CD4-positive, alpha-beta memory T cell (primary cell): ENCODE measurements around the gene RPL41. TPM values are rescaled to one million over a fixed set of nuclear protein-coding genes. Genes with fewer than 3 reads are reported as not detected.
"Not testable (repeated sequence)": the region's sequence is repeated elsewhere in the genome, so short reads cannot be mapped to it uniquely, and the experiment has no call there.

Experiments
- CTCF ChIA-PET: fragments of 350-600 bp; sonication (Branson Sonifier 250); formaldehyde crosslinking; loops from one replicate; lab custom pipeline; 2021; ENCODE audit warnings: inconsistent platforms; ENCODE audit not compliant: partially characterized antibody; lab: Charles Lee
- POLR2A ChIA-PET: fragments of 350-600 bp; sonication (Branson Sonifier 250); formaldehyde crosslinking; loops from one replicate; lab custom pipeline; 2021; ENCODE audit not compliant: partially characterized antibody; lab: Charles Lee
- DNase-seq, 5 donors: peaks; one replicate each; pipeline versions ENCODE4 v3.0.0 to v3.0.0-alpha.2; 2020 to 2022; ENCODE audit warnings: mixed read lengths in 1 of 5
- H3K27ac ChIP-seq: one replicate; pipeline ENCODE4 v1.7.0; 2013; ENCODE audit warnings: low read depth, low read length
- H3K27me3 ChIP-seq: 2 replicates; pipeline ENCODE4 v1.7.0; 2013; ENCODE audit warnings: mild to moderate bottlenecking, low read length, moderate library complexity; ENCODE audit not compliant: insufficient read depth
- H3K36me3 ChIP-seq: 2 replicates; pipeline ENCODE4 v1.7.0; 2013; ENCODE audit warnings: mild to moderate bottlenecking, low read length, moderate library complexity; ENCODE audit not compliant: insufficient read depth
- H3K4me1 ChIP-seq: 2 replicates; pipeline ENCODE4 v1.7.0; 2013; ENCODE audit warnings: mild to moderate bottlenecking, low read length, moderate library complexity; ENCODE audit not compliant: insufficient read depth
- H3K4me3 ChIP-seq, 2 donors: one replicate each; pipeline ENCODE4 v1.7.0; 2013; ENCODE audit warnings: low read length in 2 of 2, mild to moderate bottlenecking in 1 of 2
- H3K9me3 ChIP-seq, 2 donors: one replicate each; pipeline ENCODE4 v1.7.0; 2013; ENCODE audit warnings: low read length in 2 of 2, control low read depth in 1 of 2; ENCODE audit not compliant: control insufficient read depth in 1 of 2
- H3K27ac Mint-ChIP-seq, 7 donors: one replicate each; pipeline ENCODE4 v1.8.0; 2020 to 2021; ENCODE audit warnings: mixed read lengths in 7 of 7, mild to moderate bottlenecking in 6 of 7, inconsistent platforms in 3 of 7, moderate library complexity in 3 of 7
- H3K27me3 Mint-ChIP-seq, 2 donors: one replicate each; pipeline ENCODE4 v1.8.0; 2020 to 2021; ENCODE audit warnings: mixed read lengths in 2 of 2
- H3K36me3 Mint-ChIP-seq, 2 donors: one replicate each; pipeline ENCODE4 v1.8.0; 2020 to 2021; ENCODE audit warnings: mixed read lengths in 2 of 2, inconsistent platforms in 1 of 2, mild to moderate bottlenecking in 1 of 2
- H3K4me1 Mint-ChIP-seq, 4 donors: one replicate each; pipeline ENCODE4 v1.8.0; 2020 to 2021; ENCODE audit warnings: mixed read lengths in 4 of 4, mild to moderate bottlenecking in 1 of 4
- H3K4me3 Mint-ChIP-seq, 8 donors: one replicate each; pipeline ENCODE4 v1.8.0; 2020 to 2021; ENCODE audit warnings: mixed read lengths in 8 of 8, mild to moderate bottlenecking in 7 of 8, moderate library complexity in 6 of 8, inconsistent platforms in 3 of 8
- H3K9me3 Mint-ChIP-seq, 8 donors: one replicate each; pipeline ENCODE4 v1.8.0; 2020 to 2021; ENCODE audit warnings: mixed read lengths in 8 of 8, mild to moderate bottlenecking in 5 of 8, inconsistent platforms in 3 of 8, moderate library complexity in 1 of 8
- intact Hi-C: fragments of 100-400 bp; cut with micrococcal nuclease; formaldehyde crosslinking; loops from one replicate; pipeline ENCODE4 v1.15.1; 2023
- polyA plus RNA-seq, 2 donors: library from polyadenylated mRNA; unstranded; fragments of 300-500 nt; fragmentation: Illumina TruSeq; gene quantifications; one replicate each; pipeline ENCODE4 v1.2.3, GENCODE V29; 2021
- total RNA-seq, 2 experiments: library from RNA; stranded (reverse); gene quantifications; one replicate each; pipeline ENCODE4 v1.2.3, GENCODE V29; 2021

Gene RPL41
- total and polyA plus RNA-seq, 4 experiments from 2014 or later: 5,438 to 8,691 (median 5,893) TPM

GRCh38 chr12:56155256-56155845 is 38.9 kb downstream of the RPL41 start:
- Histone ChIP-seq H3K36me3 (peaks cover 7% of the 10 kb centered on the region), H3K9me3 (no peaks in the 10 kb centered on the region), H3K4me3 (no peak overlapping the region), H3K27ac (no peak overlapping the region), H3K4me1 (peaks cover 49% of the 10 kb centered on the region), H3K27me3 (no peaks in the 10 kb centered on the region)
- H3K4me1 Mint-ChIP-seq: peaks cover 31 to 72% (median 44%) of the 10 kb centered on the region in 4 donors
- intact Hi-C loops: no loop called here
- H3K27ac Mint-ChIP-seq: peak overlapping the region in 3 of 7 donors; percentile 51 to 62 (median 60)
- H3K4me3 Mint-ChIP-seq: peak overlapping the region; percentile 24 to 76 (median 42)
- no peaks in the 10 kb centered on the region for H3K27me3 Mint-ChIP-seq
- no peaks in the 10 kb centered on the region for H3K9me3 Mint-ChIP-seq
- CTCF ChIA-PET: interaction anchor here (0.9 to 3.9 kb wide), 3 partner anchors 31 to 36 kb away, joined by 3 to 24 read pairs (median 6); partner anchors contain the start of genes SMARCC2 and ZC3H10
- POLR2A ChIA-PET: interaction anchor here (0.6 to 10.8 kb wide), 6 partner anchors 14 to 946 kb away, joined by 3 to 236 read pairs (median 10); partner anchors contain the start of genes ESYT1, RNF41, SMARCC2 and ZC3H10
- no peak for DNase-seq
- peaks cover 7 to 24% of the 10 kb centered on the region in 2 donors for H3K36me3 Mint-ChIP-seq

- H3K27me3 ChIP-seq, H3K4me3 ChIP-seq, DNase-seq, H3K9me3 ChIP-seq, H3K27me3 Mint-ChIP-seq, H3K9me3 Mint-ChIP-seq: not testable (repeated sequence)
- Mint-ChIP-seq H3K4me1 (peaks cover 29 to 72% (median 45%) of the 10 kb centered on the region in 4 donors), H3K27ac (peak overlapping the region in 6 of 7 donors; percentile 96 to 100 (median 98)), H3K4me3 (peak overlapping the region; percentile 93 to 100 (median 97)), H3K36me3 (peaks cover 15 to 36% of the 10 kb centered on the region in 2 donors)
- intact Hi-C loops: loop anchor here (1.0 kb wide), 2 partner anchors 32 to 68 kb away; partner anchors contain the start of gene NABP2
- Histone ChIP-seq H3K27ac (peak overlapping the region; percentile 97), H3K36me3 (peaks cover 18% of the 10 kb centered on the region), H3K4me1 (peaks cover 49% of the 10 kb centered on the region)
- CTCF ChIA-PET: interaction anchor here (1.7 to 3.9 kb wide), 2 partner anchors 33 to 37 kb away, joined by 6 to 24 read pairs; partner anchors contain the start of genes SMARCC2 and ZC3H10
- POLR2A ChIA-PET: interaction anchor here (0.6 to 10.8 kb wide), 7 partner anchors 8 to 39 kb away, joined by 3 to 236 read pairs (median 4); partner anchors contain the start of genes ESYT1, SMARCC2 and ZC3H10
These were observed 40.2 kb downstream of the RPL41 start for GRCh38 chr12:56156464-56157200.

- H3K4me3 Mint-ChIP-seq: peak overlapping the region; percentile 93 to 100 (median 97)
- DNase-seq: peak; percentile 71 to 82 (median 75)
- Histone ChIP-seq H3K36me3 (peaks cover 25% of the 10 kb centered on the region), H3K9me3 (no peaks in the 10 kb centered on the region), H3K27me3 (no peaks in the 10 kb centered on the region), H3K4me1 (peaks cover 49% of the 10 kb centered on the region), H3K4me3 (peak overlapping the region; percentile 53 to 76), H3K27ac (peak overlapping the region; percentile 97)
- H3K4me1 Mint-ChIP-seq: peaks cover 30 to 68% (median 43%) of the 10 kb centered on the region in 4 donors
- H3K36me3 Mint-ChIP-seq: peaks cover 22 to 40% of the 10 kb centered on the region in 2 donors
- H3K9me3 Mint-ChIP-seq: no peaks in the 10 kb centered on the region
- no peaks in the 10 kb centered on the region for H3K27me3 Mint-ChIP-seq
- intact Hi-C loops: loop anchor here (1.0 to 2.0 kb wide), 4 partner anchors 29 to 67 kb away; partner anchors contain the start of genes ESYT1, NABP2 and RNF41
- peak overlapping the region; percentile 96 to 100 (median 99) for H3K27ac Mint-ChIP-seq
- POLR2A ChIA-PET: interaction anchor here (0.6 to 10.8 kb wide), 11 partner anchors 9 to 292 kb away, joined by 3 to 236 read pairs (median 7); partner anchors contain the start of genes ESYT1, RPL41, SMARCC2 and TIMELESS
- CTCF ChIA-PET: interaction anchor here (1.7 to 3.9 kb wide), 4 partner anchors 29 to 38 kb away, joined by 6 to 24 read pairs (median 12); partner anchors contain the start of genes ESYT1, SMARCC2 and ZC3H10
These were observed 41.0 kb downstream of the RPL41 start for GRCh38 chr12:56157201-56158028.

- H3K27ac ChIP-seq: peak within 1 kb of the TSS; percentile 97
- H3K9me3 Mint-ChIP-seq: no peaks in the 10 kb centered on the region
- no peaks in the 10 kb centered on the region for H3K27me3 ChIP-seq
- H3K4me1 ChIP-seq: peaks cover 40% of the 10 kb centered on the region
- no peaks in the 10 kb centered on the region for H3K9me3 ChIP-seq
- peaks cover 28 to 64% (median 37%) of the 10 kb centered on the region in 4 donors for H3K4me1 Mint-ChIP-seq
- intact Hi-C loops: loop anchor here (1.0 to 2.0 kb wide), 2 partner anchors 30 to 63 kb away; partner anchors contain the start of genes ESYT1 and RNF41
- ChIA-PET CTCF (interaction anchor here (0.6 to 2.5 kb wide), 12 partner anchors 16 to 72 kb away, joined by 3 to 16 read pairs (median 4); partner anchors contain the start of genes ESYT1, RNF41, SMARCC2 and ZC3H10), POLR2A (interaction anchor here (0.7 to 10.8 kb wide), 13 partner anchors 14 to 291 kb away, joined by 3 to 236 read pairs (median 7); partner anchors contain the start of genes ESYT1, PA2G4, RNF41 and RPL41)
- peak within 1 kb of the TSS; percentile 93 to 100 (median 97) for H3K4me3 Mint-ChIP-seq
- H3K27me3 Mint-ChIP-seq: no peaks in the 10 kb centered on the region
- H3K4me3 ChIP-seq: peak within 1 kb of the TSS; percentile 86 to 89
- H3K36me3 Mint-ChIP-seq: peaks cover 23 to 49% of the 10 kb centered on the region in 2 donors
- H3K27ac Mint-ChIP-seq: peak within 1 kb of the TSS; percentile 96 to 100 (median 99)
- peak; percentile 88 to 98 (median 91) for DNase-seq
- peaks cover 34% of the 10 kb centered on the region for H3K36me3 ChIP-seq
These were observed 41.8 kb downstream of the RPL41 start, which contains the start of gene MYL6 for GRCh38 chr12:56158029-56158925. Gene MYL6 (plus strand): TSS chr12:56158359. CDS start chr12:56158402, 43 bp downstream.

GRCh38 chr12:56158926-56159461 is 42.6 kb downstream of the RPL41 start:
- Histone ChIP-seq H3K36me3 (peaks cover 41% of the 10 kb centered on the region), H3K4me1 (peaks cover 38% of the 10 kb centered on the region), H3K4me3 (peak overlapping the region; percentile 86 to 89), H3K27ac (peak overlapping the region; percentile 97), H3K9me3 (no peaks in the 10 kb centered on the region), H3K27me3 (no peaks in the 10 kb centered on the region)
- H3K4me1 Mint-ChIP-seq: peaks cover 28 to 65% (median 37%) of the 10 kb centered on the region in 4 donors
- H3K36me3 Mint-ChIP-seq: peaks cover 28 to 56% of the 10 kb centered on the region in 2 donors
- peak overlapping the region; percentile 96 to 100 (median 99) for H3K27ac Mint-ChIP-seq
- ChIA-PET POLR2A (interaction anchor here (0.7 to 10.8 kb wide), 13 partner anchors 10 to 201 kb away, joined by 3 to 236 read pairs (median 7); partner anchors contain the start of genes ESYT1, PA2G4, RNF41 and RPL41), CTCF (interaction anchor here (0.6 to 2.5 kb wide), 13 partner anchors 15 to 63 kb away, joined by 3 to 16 read pairs (median 4); partner anchors contain the start of genes ESYT1, RNF41, SMARCC2 and ZC3H10)
- DNase-seq: peak; percentile 19 to 48 (median 24)
- peak overlapping the region; percentile 93 to 100 (median 97) for H3K4me3 Mint-ChIP-seq
- H3K27me3 Mint-ChIP-seq: no peaks in the 10 kb centered on the region
- intact Hi-C loops: loop anchor here (1.0 to 2.0 kb wide), 2 partner anchors 31 to 62 kb away; partner anchors contain the start of genes ESYT1 and RNF41
- no peaks in the 10 kb centered on the region for H3K9me3 Mint-ChIP-seq
